ENCODE data around the gene NOL4L.

GRCh38 chr20:32605167-32605656, 20.1 kb upstream of the NOL4L start:
- TF ChIP-seq CTCF (IDR thresholded peaks at IDR 0.05): no peak
- no peak for TF ChIP-seq EP300 (IDR thresholded peaks at IDR 0.05)
- TF ChIP-seq POLR2A (IDR thresholded peaks at IDR 0.05): no peak
